ENCODE results near the gene PPFIA1. TPM values are rescaled to one million over a fixed set of nuclear protein-coding genes. Genes with fewer than 3 reads are reported as not detected.

Gene PPFIA1
- total RNA-seq, 1 experiment from 2014 or later = 75.1 TPM

DNA sequence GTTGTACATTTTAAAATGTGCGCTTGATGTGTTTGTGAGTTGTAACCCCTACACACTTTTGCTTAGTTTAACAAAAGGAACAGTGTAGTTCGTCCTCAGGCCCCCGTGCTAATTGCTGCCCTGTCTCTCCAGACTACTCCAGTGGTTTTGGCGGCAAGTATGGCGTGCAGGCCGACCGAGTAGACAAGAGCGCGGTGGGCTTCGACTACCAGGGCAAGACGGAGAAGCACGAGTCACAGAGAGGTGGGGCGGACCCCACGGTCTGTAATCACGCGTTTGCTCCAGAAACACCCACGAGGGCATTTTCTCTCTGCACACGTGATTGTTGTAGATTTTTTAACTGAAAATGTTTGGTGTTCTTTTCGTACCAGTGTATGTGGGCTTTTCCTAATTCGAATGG lies 146.4 kb downstream of the PPFIA1 start (continued):
- TF ChIP-seq AR (CRISPR knock-in tag; IDR thresholded peaks at IDR 0.05) (no peak), ZNF423 (CRISPR knock-in tag; IDR thresholded peaks at IDR 0.05) (no peak), NR2C2 (CRISPR knock-in tag; IDR thresholded peaks at IDR 0.05) (no peak), NFYB (CRISPR knock-in tag; conservative IDR thresholded peaks at IDR 0.05; ENCODE audit: low read depth) (no peak)
- TF ChIP-seq, protein P1, sequence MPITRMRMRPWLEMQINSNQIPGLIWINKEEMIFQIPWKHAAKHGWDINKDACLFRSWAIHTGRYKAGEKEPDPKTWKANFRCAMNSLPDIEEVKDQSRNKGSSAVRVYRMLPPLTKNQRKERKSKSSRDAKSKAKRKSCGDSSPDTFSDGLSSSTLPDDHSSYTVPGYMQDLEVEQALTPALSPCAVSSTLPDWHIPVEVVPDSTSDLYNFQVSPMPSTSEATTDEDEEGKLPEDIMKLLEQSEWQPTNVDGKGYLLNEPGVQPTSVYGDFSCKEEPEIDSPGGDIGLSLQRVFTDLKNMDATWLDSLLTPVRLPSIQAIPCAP (CRISPR knock-in tag; IDR thresholded peaks at IDR 0.05) = no peak
- TF ChIP-seq, protein P2, sequence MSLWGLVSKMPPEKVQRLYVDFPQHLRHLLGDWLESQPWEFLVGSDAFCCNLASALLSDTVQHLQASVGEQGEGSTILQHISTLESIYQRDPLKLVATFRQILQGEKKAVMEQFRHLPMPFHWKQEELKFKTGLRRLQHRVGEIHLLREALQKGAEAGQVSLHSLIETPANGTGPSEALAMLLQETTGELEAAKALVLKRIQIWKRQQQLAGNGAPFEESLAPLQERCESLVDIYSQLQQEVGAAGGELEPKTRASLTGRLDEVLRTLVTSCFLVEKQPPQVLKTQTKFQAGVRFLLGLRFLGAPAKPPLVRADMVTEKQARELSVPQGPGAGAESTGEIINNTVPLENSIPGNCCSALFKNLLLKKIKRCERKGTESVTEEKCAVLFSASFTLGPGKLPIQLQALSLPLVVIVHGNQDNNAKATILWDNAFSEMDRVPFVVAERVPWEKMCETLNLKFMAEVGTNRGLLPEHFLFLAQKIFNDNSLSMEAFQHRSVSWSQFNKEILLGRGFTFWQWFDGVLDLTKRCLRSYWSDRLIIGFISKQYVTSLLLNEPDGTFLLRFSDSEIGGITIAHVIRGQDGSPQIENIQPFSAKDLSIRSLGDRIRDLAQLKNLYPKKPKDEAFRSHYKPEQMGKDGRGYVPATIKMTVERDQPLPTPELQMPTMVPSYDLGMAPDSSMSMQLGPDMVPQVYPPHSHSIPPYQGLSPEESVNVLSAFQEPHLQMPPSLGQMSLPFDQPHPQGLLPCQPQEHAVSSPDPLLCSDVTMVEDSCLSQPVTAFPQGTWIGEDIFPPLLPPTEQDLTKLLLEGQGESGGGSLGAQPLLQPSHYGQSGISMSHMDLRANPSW (CRISPR knock-in tag; conservative IDR thresholded peaks at IDR 0.05; ENCODE audit: low read depth) = no peak

DNA sequence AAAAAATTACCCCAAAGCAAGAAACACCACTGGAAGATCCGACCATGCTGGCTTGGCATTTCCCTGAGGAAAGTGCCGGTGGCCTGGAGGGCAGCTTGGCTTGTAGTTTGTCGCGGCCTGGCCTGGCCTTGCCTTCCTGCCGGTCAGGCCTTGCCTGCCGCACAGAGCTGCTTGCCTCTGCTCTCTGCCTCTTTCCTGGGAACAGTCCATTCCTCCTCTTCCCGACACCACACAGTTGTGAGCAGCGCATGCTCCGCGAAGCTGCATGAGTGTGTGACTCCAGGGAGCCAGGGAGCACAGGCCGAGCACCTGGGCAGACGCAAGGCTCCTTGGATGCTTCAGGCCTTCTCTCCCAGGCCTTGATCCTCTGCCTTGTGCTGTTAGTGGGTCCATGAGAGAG lies 147.6 kb downstream of the PPFIA1 start:
- Mint-ChIP-seq H3K27ac (no peak overlapping the region; the same call in 1 of the 2 replicates), H3K4me3 (no peak overlapping the region), H3K36me3 (peaks cover 76% of the 10 kb centered on the region), H3K4me1 (peaks cover 5% of the 10 kb centered on the region; the same call in 1 of the 2 replicates), H3K9me3 (no peaks in the 10 kb centered on the region), H3K27me3 (ENCODE audit: low read depth) (no peaks in the 10 kb centered on the region)
- ChIA-PET POLR2A (interaction anchor here (0.6 kb wide), 1 partner anchor 18 kb away, joined by 5 read pairs; no protein-coding TSS in a partner anchor), CTCF (no interaction called here)
- ATAC-seq = no peak
- no peak for DNase-seq (ENCODE audit: low spot score)
- TF ChIP-seq MXD4 (CRISPR knock-in tag; IDR thresholded peaks at IDR 0.05; ENCODE audit: borderline replicate concordance) = no peak
- no peak for TF ChIP-seq AR (CRISPR knock-in tag; IDR thresholded peaks at IDR 0.05)
- TF ChIP-seq MAX (CRISPR knock-in tag; IDR thresholded peaks at IDR 0.05) = no peak
- TF ChIP-seq, protein P3, sequence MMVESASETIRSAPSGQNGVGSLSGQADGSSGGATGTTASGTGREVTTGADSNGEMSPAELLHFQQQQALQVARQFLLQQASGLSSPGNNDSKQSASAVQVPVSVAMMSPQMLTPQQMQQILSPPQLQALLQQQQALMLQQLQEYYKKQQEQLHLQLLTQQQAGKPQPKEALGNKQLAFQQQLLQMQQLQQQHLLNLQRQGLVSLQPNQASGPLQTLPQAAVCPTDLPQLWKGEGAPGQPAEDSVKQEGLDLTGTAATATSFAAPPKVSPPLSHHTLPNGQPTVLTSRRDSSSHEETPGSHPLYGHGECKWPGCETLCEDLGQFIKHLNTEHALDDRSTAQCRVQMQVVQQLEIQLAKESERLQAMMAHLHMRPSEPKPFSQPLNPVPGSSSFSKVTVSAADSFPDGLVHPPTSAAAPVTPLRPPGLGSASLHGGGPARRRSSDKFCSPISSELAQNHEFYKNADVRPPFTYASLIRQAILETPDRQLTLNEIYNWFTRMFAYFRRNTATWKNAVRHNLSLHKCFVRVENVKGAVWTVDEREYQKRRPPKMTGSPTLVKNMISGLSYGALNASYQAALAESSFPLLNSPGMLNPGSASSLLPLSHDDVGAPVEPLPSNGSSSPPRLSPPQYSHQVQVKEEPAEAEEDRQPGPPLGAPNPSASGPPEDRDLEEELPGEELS (CRISPR knock-in tag; IDR thresholded peaks at IDR 0.05) = no peak
- TF ChIP-seq, protein P4, sequence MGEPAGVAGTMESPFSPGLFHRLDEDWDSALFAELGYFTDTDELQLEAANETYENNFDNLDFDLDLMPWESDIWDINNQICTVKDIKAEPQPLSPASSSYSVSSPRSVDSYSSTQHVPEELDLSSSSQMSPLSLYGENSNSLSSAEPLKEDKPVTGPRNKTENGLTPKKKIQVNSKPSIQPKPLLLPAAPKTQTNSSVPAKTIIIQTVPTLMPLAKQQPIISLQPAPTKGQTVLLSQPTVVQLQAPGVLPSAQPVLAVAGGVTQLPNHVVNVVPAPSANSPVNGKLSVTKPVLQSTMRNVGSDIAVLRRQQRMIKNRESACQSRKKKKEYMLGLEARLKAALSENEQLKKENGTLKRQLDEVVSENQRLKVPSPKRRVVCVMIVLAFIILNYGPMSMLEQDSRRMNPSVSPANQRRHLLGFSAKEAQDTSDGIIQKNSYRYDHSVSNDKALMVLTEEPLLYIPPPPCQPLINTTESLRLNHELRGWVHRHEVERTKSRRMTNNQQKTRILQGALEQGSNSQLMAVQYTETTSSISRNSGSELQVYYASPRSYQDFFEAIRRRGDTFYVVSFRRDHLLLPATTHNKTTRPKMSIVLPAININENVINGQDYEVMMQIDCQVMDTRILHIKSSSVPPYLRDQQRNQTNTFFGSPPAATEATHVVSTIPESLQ (CRISPR knock-in tag; IDR thresholded peaks at IDR 0.05) = no peak
- no peak for TF ChIP-seq MYBL2 (CRISPR knock-in tag; IDR thresholded peaks at IDR 0.05)
- TF ChIP-seq, protein P5, sequence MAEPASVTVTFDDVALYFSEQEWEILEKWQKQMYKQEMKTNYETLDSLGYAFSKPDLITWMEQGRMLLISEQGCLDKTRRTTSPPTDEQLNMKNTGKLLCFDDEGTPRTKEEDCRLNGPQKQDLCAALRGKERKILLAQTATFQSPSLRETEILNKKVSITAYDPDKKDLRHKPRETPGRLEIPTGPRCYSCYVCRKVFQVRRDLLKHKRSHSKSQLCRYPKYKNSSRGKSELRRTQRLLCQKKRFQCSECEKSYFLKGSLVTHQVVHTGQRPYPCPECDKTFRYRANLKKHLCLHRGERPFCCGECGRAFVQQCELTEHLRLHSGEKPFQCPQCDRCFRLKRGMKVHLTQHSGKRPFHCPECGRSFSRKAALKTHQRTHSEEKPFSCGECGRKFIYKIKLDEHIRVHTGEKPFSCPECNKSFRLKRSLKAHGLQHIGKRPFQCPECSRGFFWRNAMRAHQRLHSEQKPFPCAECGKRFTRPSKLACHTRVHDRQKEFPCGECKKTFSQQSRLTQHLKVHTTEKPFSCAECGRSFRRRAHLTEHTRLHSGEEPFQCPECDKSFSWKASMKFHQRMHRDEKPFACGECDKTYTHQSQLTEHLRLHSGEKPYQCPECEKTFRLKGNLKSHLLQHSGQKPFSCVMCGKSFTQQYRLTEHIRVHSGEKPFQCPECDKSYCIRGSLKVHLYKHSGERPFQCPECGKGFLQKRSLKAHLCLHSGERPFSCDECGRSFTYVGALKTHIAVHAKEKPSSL (CRISPR knock-in tag; conservative IDR thresholded peaks at IDR 0.05) = no peak
- no peak for TF ChIP-seq OVOL2 (CRISPR knock-in tag; IDR thresholded peaks at IDR 0.05; ENCODE audit: borderline replicate concordance)
- no peak for TF ChIP-seq EMX1 (CRISPR knock-in tag; IDR thresholded peaks at IDR 0.05)
- TF ChIP-seq ZNF416 (CRISPR knock-in tag; IDR thresholded peaks at IDR 0.05) = no peak
- no peak for TF ChIP-seq ZNF263 (CRISPR knock-in tag; IDR thresholded peaks at IDR 0.05; ENCODE audit: low read depth)
- no peak for TF ChIP-seq TEAD4 (CRISPR knock-in tag; IDR thresholded peaks at IDR 0.05)
- no peak for TF ChIP-seq PRRX2 (CRISPR knock-in tag; IDR thresholded peaks at IDR 0.05)
- no peak for TF ChIP-seq CBFB (CRISPR knock-in tag; IDR thresholded peaks at IDR 0.05; ENCODE audit: low read depth)
- no peak for TF ChIP-seq CREM (CRISPR knock-in tag; IDR thresholded peaks at IDR 0.05)

Measured in WTC11 (cell line).